H1 (cell line): ENCODE data around the gene CUL4A. TPM values are rescaled to one million over a fixed set of nuclear protein-coding genes. Genes with fewer than 3 reads are reported as not detected.

Source experiments
- CTCF ChIA-PET: fragments of 300-600 bp; sonication (Branson Sonifier 250); formaldehyde crosslinking; loops from one replicate; lab custom pipeline; 2021; ENCODE audit not compliant: partially characterized antibody; lab: Charles Lee
- POLR2A ChIA-PET: fragments of 300-600 bp; sonication (Branson Sonifier 250); formaldehyde crosslinking; loops from one replicate; lab custom pipeline; 2021; ENCODE audit warnings: inconsistent platforms; ENCODE audit not compliant: partially characterized antibody; lab: Charles Lee
- DNase-seq, 2 experiments: peaks; one replicate each; pipeline versions ENCODE4 v3.0.0 to v3.0.0-alpha.2; 2010 to 2022; ENCODE audit warnings: low spot score in 2 of 2, low read depth in 1 of 2, mixed read lengths in 1 of 2
- FAIRE-seq: peaks from 2 replicates; lab custom pipeline; 2011; peaks lifted over from hg19 to GRCh38; lab: Jason Lieb, UNC
- H2AFZ ChIP-seq: 2 replicates; pipeline ENCODE4 v1.8.1; 2012; ENCODE audit warnings: low read length, inconsistent platforms
- H2AK5ac ChIP-seq: 2 replicates; pipeline ENCODE4 v1.6.1; 2013; ENCODE audit warnings: low read depth, low read length
- H2BK120ac ChIP-seq: replicated peaks from 2 replicates; pipeline ENCODE3; 2013; ENCODE audit warnings: low read depth, low read length, inconsistent platforms
- H2BK12ac ChIP-seq: 2 replicates; pipeline ENCODE4 v1.6.1; 2013; ENCODE audit warnings: low read depth, low read length
- H2BK15ac ChIP-seq: 2 replicates; pipeline ENCODE4 v1.6.1; 2013; ENCODE audit warnings: low read length
- H2BK20ac ChIP-seq: 2 replicates; pipeline ENCODE4 v1.6.1; 2013; ENCODE audit warnings: low read length
- H2BK5ac ChIP-seq: 2 replicates; pipeline ENCODE4 v1.6.1; 2013; ENCODE audit warnings: low read depth, low read length
- H3K14ac ChIP-seq: 2 replicates; pipeline ENCODE4 v1.6.1; 2013; ENCODE audit warnings: inconsistent platforms; ENCODE audit not compliant: insufficient read length
- H3K18ac ChIP-seq: 2 replicates; pipeline ENCODE4 v1.6.1; 2013; ENCODE audit warnings: low read length; ENCODE audit errors: extremely low read depth
- H3K23ac ChIP-seq: 2 replicates; pipeline ENCODE4 v1.6.1; 2013; ENCODE audit warnings: inconsistent platforms; ENCODE audit not compliant: insufficient read length
- H3K23me2 ChIP-seq: 2 replicates; pipeline ENCODE4 v1.6.1; 2013; ENCODE audit warnings: low read depth, low read length
- H3K27ac ChIP-seq: 2 replicates; pipeline ENCODE4 v1.6.1; 2011; ENCODE audit warnings: low read depth, low read length, inconsistent platforms
- H3K27me3 ChIP-seq, 4 experiments: replicated peaks in 1 of 4; 1 replicate in 1 of 4; 2 replicates in 3 of 4; pipeline versions ENCODE4 v1.6.1 to v1.8.1; 2011 to 2013; ENCODE audit warnings: low read length in 3 of 4, mild to moderate bottlenecking in 3 of 4, inconsistent platforms in 2 of 4, mixed read lengths in 2 of 4, moderate library complexity in 1 of 4; ENCODE audit not compliant: control insufficient read depth in 3 of 4, insufficient read depth in 3 of 4; ENCODE audit errors: extremely low read depth in 1 of 4
- H3K36me3 ChIP-seq, 4 experiments: 2 replicates each; pipeline versions ENCODE4 v1.6.1 to v1.8.1; 2011 to 2013; ENCODE audit warnings: mild to moderate bottlenecking in 4 of 4, low read length in 3 of 4, moderate library complexity in 2 of 4, control low read depth in 1 of 4, inconsistent platforms in 1 of 4; ENCODE audit not compliant: insufficient read depth in 4 of 4, control insufficient read depth in 2 of 4
- H3K4ac ChIP-seq: replicated peaks from 2 replicates; pipeline ENCODE3; 2013; ENCODE audit warnings: low read length, low read depth, mixed read lengths, inconsistent platforms; ENCODE audit not compliant: insufficient read length
- H3K4me1 ChIP-seq, 4 experiments: replicated peaks in 1 of 4; 1 replicate in 1 of 4; 2 replicates in 3 of 4; pipeline versions ENCODE4 v1.6.1 to v1.8.1; 2011 to 2013; ENCODE audit warnings: low read length in 3 of 4, inconsistent platforms in 2 of 4, mixed read lengths in 1 of 4; ENCODE audit not compliant: insufficient read depth in 4 of 4, control insufficient read depth in 3 of 4
- H3K4me2 ChIP-seq, 2 experiments: 2 replicates each; pipeline versions ENCODE4 v1.6.1 to v1.8.1; 2011 to 2013; ENCODE audit warnings: low read depth in 2 of 2, low read length in 2 of 2, control low read depth in 1 of 2, inconsistent platforms in 1 of 2, mild to moderate bottlenecking in 1 of 2; ENCODE audit not compliant: insufficient read depth in 1 of 2
- H3K4me3 ChIP-seq, 4 experiments: fragments of 200-600, 300-600 bp in 1 of 4; sonication (generic), shearing (Covaris generic), sonication (Bioruptor Twin) in 1 of 4; 2 replicates each; pipeline versions ENCODE4 v1.5.1 to v1.8.1; 2011 to 2016; ENCODE audit warnings: low read length in 4 of 4, low read depth in 3 of 4, control low read depth in 2 of 4, inconsistent platforms in 2 of 4, mild to moderate bottlenecking in 2 of 4, mixed read lengths in 1 of 4, moderate library complexity in 1 of 4; ENCODE audit not compliant: insufficient read depth in 2 of 4; ENCODE audit errors: extremely low read depth in 1 of 4
- H3K56ac ChIP-seq: replicated peaks from 2 replicates; pipeline ENCODE3; 2013; ENCODE audit warnings: low read depth, mild to moderate bottlenecking, mixed read lengths, low read length, inconsistent platforms; ENCODE audit not compliant: insufficient read length
- H3K79me1 ChIP-seq: 2 replicates; pipeline ENCODE4 v1.6.1; 2013; ENCODE audit warnings: low read depth, low read length, control low read depth
- H3K79me2 ChIP-seq, 2 experiments: 2 replicates each; pipeline versions ENCODE4 v1.6.1 to v1.8.1; 2012 to 2013; ENCODE audit warnings: low read length in 2 of 2, mild to moderate bottlenecking in 2 of 2, inconsistent platforms in 1 of 2; ENCODE audit not compliant: insufficient read depth in 2 of 2, control insufficient read depth in 1 of 2
- H3K9ac ChIP-seq, 4 experiments: replicated peaks in 1 of 4; 1 replicate in 1 of 4; 2 replicates in 3 of 4; pipeline versions ENCODE4 v1.6.1 to v1.8.1; 2011 to 2013; ENCODE audit warnings: low read depth in 3 of 4, low read length in 3 of 4, control low read depth in 2 of 4, mild to moderate bottlenecking in 2 of 4, moderate library complexity in 2 of 4, inconsistent platforms in 1 of 4; ENCODE audit errors: extremely low read depth in 1 of 4
- H3K9me3 ChIP-seq, 2 experiments: 2 replicates each; pipeline versions ENCODE4 v1.6.1 to v1.8.1; 2012 to 2013; ENCODE audit warnings: mild to moderate bottlenecking in 2 of 2, moderate library complexity in 2 of 2, control low read depth in 1 of 2, inconsistent platforms in 1 of 2, low read depth in 1 of 2, low read length in 1 of 2, mixed read lengths in 1 of 2; ENCODE audit not compliant: insufficient read depth in 2 of 2
- H4K20me1 ChIP-seq, 2 experiments: replicated peaks in 1 of 2; 2 replicates each; pipeline versions ENCODE3 to v1.8.1; 2011 to 2013; ENCODE audit warnings: inconsistent platforms in 2 of 2, low read length in 2 of 2, mild to moderate bottlenecking in 1 of 2; ENCODE audit not compliant: insufficient read depth in 2 of 2, control insufficient read depth in 1 of 2
- H4K5ac ChIP-seq: 2 replicates; pipeline ENCODE4 v1.6.1; 2013; ENCODE audit warnings: low read length, low read depth, mixed read lengths, inconsistent platforms; ENCODE audit not compliant: insufficient read length
- H4K8ac ChIP-seq: 2 replicates; pipeline ENCODE4 v1.8.0; 2013; ENCODE audit warnings: mild to moderate bottlenecking, moderate library complexity, low read length, inconsistent platforms; ENCODE audit not compliant: insufficient read depth; ENCODE audit errors: extremely low read depth
- H4K91ac ChIP-seq: replicated peaks from 2 replicates; pipeline ENCODE3; 2013; ENCODE audit warnings: low read length, mixed read lengths, inconsistent platforms; ENCODE audit not compliant: insufficient read length
- BACH1 ChIP-seq: IDR thresholded peaks from 2 replicates; pipeline ENCODE4 v1.6.1; 2012; ENCODE audit warnings: low read length, improper control_type of control experiment
- CHD2 ChIP-seq: IDR thresholded peaks from 2 replicates; pipeline ENCODE4 v1.6.1; 2012; ENCODE audit warnings: low read length, improper control_type of control experiment
- CREB1 ChIP-seq: IDR thresholded peaks from 2 replicates; pipeline ENCODE4 v1.6.1; 2012; ENCODE audit warnings: inconsistent platforms
- CTBP2 ChIP-seq: IDR thresholded peaks from 2 replicates; pipeline ENCODE4 v1.7.0; 2011; ENCODE audit warnings: borderline replicate concordance, mild to moderate bottlenecking, moderate library complexity, mixed read lengths, low read length; ENCODE audit not compliant: insufficient read depth, insufficient read length
- HDAC6 ChIP-seq: IDR thresholded peaks from one replicate; pipeline ENCODE4 v1.7.1; 2012; ENCODE audit warnings: low read depth, mild to moderate bottlenecking, inconsistent platforms, low read length, moderate library complexity
- WGBS, 2 experiments: shearing (Covaris generic) in 1 of 2; methylation state at CpG; one replicate each; pipeline versions ENCODE4 v1.1.6 to v1.1.7; 2013 to 2015; ENCODE audit warnings: low lambda C conversion rate in 2 of 2, mixed read lengths in 2 of 2, inconsistent platforms in 1 of 2, low coverage in 1 of 2, missing lambda C conversion rate in 1 of 2; ENCODE audit not compliant: insufficient replicate concordance in 2 of 2, insufficient coverage in 1 of 2, insufficient read length in 1 of 2; ENCODE audit errors: extremely low coverage in 1 of 2, missing lambda C conversion rate in 1 of 2; 5-methylcytosine and 5-hydroxymethylcytosine counted together
- polyA plus RNA-seq, 7 experiments: library from polyadenylated mRNA; depleted of rRNA in 3 of 7; stranded (reverse) in 5 of 7; unstranded in 2 of 7; fragments of >200 nt in 5 of 7; fragments of 200-250 nt in 2 of 7; gene quantifications; 1 replicate in 5 of 7; 2 replicates in 1 of 7; 4 replicates in 1 of 7; pipeline versions ENCODE4 v1.2.1 to v1.2.3, GENCODE V29; 2011 to 2013; ENCODE audit warnings: missing spikeins in 2 of 7, mixed read lengths in 2 of 7
- total RNA-seq: library from RNA; stranded (reverse); fragmentation: NEBNext Ultra II Directional; extraction: Animal tissue kit (Norgen Biotek cat#: 25700); gene quantifications from 2 replicates; pipeline ENCODE4 v1.2.1, GENCODE V29; 2021

Gene CUL4A
- total and polyA plus RNA-seq, 2 of the 8 experiments (the other 6 are each of a cell fraction or from before 2014, with no cell fraction given) = 54.7 to 101 TPM

DNA sequence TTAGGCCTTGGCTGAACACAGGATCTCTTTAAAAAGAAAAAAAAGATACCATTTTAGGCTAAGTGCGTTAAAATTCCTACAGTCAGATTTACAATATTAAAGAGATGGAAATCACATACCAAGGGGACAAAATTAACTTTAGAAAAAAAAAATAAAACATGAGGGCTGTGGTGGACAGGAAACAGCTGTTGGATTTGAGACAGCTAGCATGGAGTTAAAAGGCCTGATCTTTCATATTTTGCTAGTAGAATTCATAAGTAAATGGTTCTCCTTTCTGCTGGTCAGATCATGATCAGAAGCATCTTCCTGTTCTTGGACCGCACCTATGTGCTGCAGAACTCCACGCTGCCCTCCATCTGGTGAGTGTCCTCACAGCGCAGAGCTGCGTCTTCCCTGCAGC, 19.7 kb downstream of the CUL4A start:
- DNase-seq (no peak), FAIRE-seq (no peak)
- H4K20me1 ChIP-seq = peaks cover 10 to 21% of the 10 kb centered on the region in 2 experiments
- H4K8ac ChIP-seq = no peak overlapping the region
- no peak overlapping the region for H2BK120ac ChIP-seq
- H3K23ac ChIP-seq = no peak overlapping the region
- H3K79me2 ChIP-seq = peaks cover 0 to 20% of the 10 kb centered on the region in 2 experiments; a peak in 2 of 4 replicates
- H3K23me2 ChIP-seq = no peaks in the 10 kb centered on the region; the same call in 1 of the 2 replicates
- H3K27ac ChIP-seq = no peak overlapping the region
- H3K9ac ChIP-seq = no peak overlapping the region
- no peak overlapping the region for H3K18ac ChIP-seq
- no peak overlapping the region for H2AK5ac ChIP-seq
- no peak overlapping the region for H2BK15ac ChIP-seq
- WGBS, 2 experiments = 90% methylated on average over 5 of the region's 5 CpGs; no CpG with 5 or more reads in 1 of the 2 experiments
- no peak overlapping the region for H3K4ac ChIP-seq
- POLR2A ChIA-PET = interaction anchor here (0.6 to 2.1 kb wide), 6 partner anchors 11 to 327 kb away, joined by 3 to 10 read pairs (median 4); partner anchors contain the start of gene CUL4A
- H4K5ac ChIP-seq = no peak overlapping the region
- H3K14ac ChIP-seq = no peak overlapping the region
- H3K4me2 ChIP-seq = no peak overlapping the region
- H2BK20ac ChIP-seq = no peak overlapping the region
- CTCF ChIA-PET = interaction anchor here (1.0 to 1.6 kb wide), 4 partner anchors 11 to 286 kb away, joined by 3 read pairs; partner anchors contain the start of gene CUL4A
- H2AFZ ChIP-seq = no peak overlapping the region
- H3K56ac ChIP-seq = no peak overlapping the region
- no peaks in the 10 kb centered on the region for H3K27me3 ChIP-seq
- no peaks in the 10 kb centered on the region for H3K4me1 ChIP-seq
- peaks cover 8% of the 10 kb centered on the region for H3K79me1 ChIP-seq
- no peak overlapping the region; the same call in 1 of the 2 replicates for H2BK5ac ChIP-seq
- peaks cover 16 to 65% (median 45%) of the 10 kb centered on the region in 4 experiments for H3K36me3 ChIP-seq
- H2BK12ac ChIP-seq = no peak overlapping the region
- TF ChIP-seq CREB1 = no peak
- TF ChIP-seq CHD2 = no peak
- no peak for TF ChIP-seq CTBP2
- TF ChIP-seq HDAC6 = no peak
- TF ChIP-seq BACH1 = no peak
- TF ChIP-seq, all 59 proteins: peak for 0
- H4K91ac ChIP-seq = no peak overlapping the region
- no peaks in the 10 kb centered on the region for H3K9me3 ChIP-seq
- H3K4me3 ChIP-seq = no peak overlapping the region
